ENCODE data around the gene LAMA1.

GRCh38 chr18:7020995-7021777 lies 96.4 kb downstream of the LAMA1 start:
- TF ChIP-seq, protein P1, sequence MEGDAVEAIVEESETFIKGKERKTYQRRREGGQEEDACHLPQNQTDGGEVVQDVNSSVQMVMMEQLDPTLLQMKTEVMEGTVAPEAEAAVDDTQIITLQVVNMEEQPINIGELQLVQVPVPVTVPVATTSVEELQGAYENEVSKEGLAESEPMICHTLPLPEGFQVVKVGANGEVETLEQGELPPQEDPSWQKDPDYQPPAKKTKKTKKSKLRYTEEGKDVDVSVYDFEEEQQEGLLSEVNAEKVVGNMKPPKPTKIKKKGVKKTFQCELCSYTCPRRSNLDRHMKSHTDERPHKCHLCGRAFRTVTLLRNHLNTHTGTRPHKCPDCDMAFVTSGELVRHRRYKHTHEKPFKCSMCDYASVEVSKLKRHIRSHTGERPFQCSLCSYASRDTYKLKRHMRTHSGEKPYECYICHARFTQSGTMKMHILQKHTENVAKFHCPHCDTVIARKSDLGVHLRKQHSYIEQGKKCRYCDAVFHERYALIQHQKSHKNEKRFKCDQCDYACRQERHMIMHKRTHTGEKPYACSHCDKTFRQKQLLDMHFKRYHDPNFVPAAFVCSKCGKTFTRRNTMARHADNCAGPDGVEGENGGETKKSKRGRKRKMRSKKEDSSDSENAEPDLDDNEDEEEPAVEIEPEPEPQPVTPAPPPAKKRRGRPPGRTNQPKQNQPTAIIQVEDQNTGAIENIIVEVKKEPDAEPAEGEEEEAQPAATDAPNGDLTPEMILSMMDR (IDR thresholded peaks at IDR 0.05): no peak
- no peak for TF ChIP-seq POLR2A (IDR thresholded peaks at IDR 0.05)
- no peak for TF ChIP-seq EP300 (IDR thresholded peaks at IDR 0.05)

Data from tibial nerve (tissue), 4 donors.